Suprapubic skin (tissue), 4 donors: ENCODE measurements around the gene WNT5B. TPM values are rescaled to one million over a fixed set of nuclear protein-coding genes. Genes with fewer than 3 reads are reported as not detected.

ENCODE experiments used
- DNase-seq, 2 donors: peaks; one replicate each; pipeline ENCODE4 v3.0.0-alpha.2; 2019; ENCODE audit warnings: low spot score in 2 of 2
- H3K27ac ChIP-seq: fragments of 200-600 bp; sonication (generic); one replicate; pipeline ENCODE4 v1.5.1; 2019
- H3K27me3 ChIP-seq: fragments of 200-600 bp; sonication (generic); one replicate; pipeline ENCODE4 v1.5.1; 2019
- H3K36me3 ChIP-seq: fragments of 200-600 bp; sonication (generic); one replicate; pipeline ENCODE4 v1.5.1; 2019
- H3K4me1 ChIP-seq: fragments of 200-600 bp; sonication (generic); one replicate; pipeline ENCODE4 v1.5.1; 2019
- H3K4me3 ChIP-seq: fragments of 200-600 bp; sonication (generic); one replicate; pipeline ENCODE4 v1.5.1; 2019; ENCODE audit warnings: mild to moderate bottlenecking
- H3K9me3 ChIP-seq: fragments of 200-600 bp; sonication (generic); one replicate; pipeline ENCODE4 v1.5.1; 2019
- EP300 ChIP-seq: sonication (generic); formaldehyde crosslinking; IDR thresholded peaks from one replicate; pipeline ENCODE4 v1.6.1; 2017; ENCODE audit warnings: antibody characterized with exemption
- POLR2A ChIP-seq, 2 donors: fragments of 450-650 bp; IDR thresholded peaks; one replicate each; pipeline ENCODE4 v1.6.1; 2017; ENCODE audit warnings: antibody characterized with exemption in 2 of 2, mild to moderate bottlenecking in 2 of 2, moderate library complexity in 2 of 2
- POLR2AphosphoS5 ChIP-seq, 3 donors: sonication (generic); formaldehyde crosslinking; IDR thresholded peaks; one replicate each; pipeline ENCODE4 v1.6.1; 2017; ENCODE audit warnings: antibody characterized with exemption in 3 of 3
- WGBS: methylation state at CpG from one replicate; pipeline ENCODE4 v1.1.5; 2018; 5-methylcytosine and 5-hydroxymethylcytosine counted together
- total RNA-seq, 4 donors: library from RNA; depleted of rRNA; stranded (reverse); fragments of >200 nt; gene quantifications; one replicate each; pipeline ENCODE4 v1.1.0, GENCODE V29; 2016
- TF ChIP-seq, protein P1 (sequence below), 2 donors: fragments of 200-600 bp in 1 of 2; fragments of 450-650 bp in 1 of 2; sonication (generic) in 1 of 2; IDR thresholded peaks; one replicate each; pipeline ENCODE4 v1.5.1; 2016 to 2019; ENCODE audit warnings: antibody characterized with exemption in 2 of 2, mild to moderate bottlenecking in 1 of 2, moderate library complexity in 1 of 2

Gene WNT5B
- total RNA-seq, 4 donors from 2014 or later = 7.3 to 12.8 (median 8.3) TPM

DNA sequence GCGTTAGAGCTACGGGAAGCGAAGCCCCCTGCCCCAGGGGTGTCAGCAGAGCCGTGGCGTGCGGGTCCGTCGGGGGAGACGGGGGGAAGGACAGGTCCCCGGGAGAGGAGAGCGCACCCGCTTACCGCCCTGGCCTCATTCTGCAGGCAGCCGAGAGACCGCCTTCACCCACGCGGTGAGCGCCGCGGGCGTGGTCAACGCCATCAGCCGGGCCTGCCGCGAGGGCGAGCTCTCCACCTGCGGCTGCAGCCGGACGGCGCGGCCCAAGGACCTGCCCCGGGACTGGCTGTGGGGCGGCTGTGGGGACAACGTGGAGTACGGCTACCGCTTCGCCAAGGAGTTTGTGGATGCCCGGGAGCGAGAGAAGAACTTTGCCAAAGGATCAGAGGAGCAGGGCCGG, 10.5 kb downstream of the WNT5B start:
- 89% methylated on average over 14 of the region's 40 CpGs for WGBS
- Histone ChIP-seq H3K36me3 (peaks cover 3% of the 10 kb centered on the region), H3K27ac (no peak overlapping the region), H3K4me1 (peaks cover 4% of the 10 kb centered on the region), H3K9me3 (no peaks in the 10 kb centered on the region), H3K4me3 (no peak overlapping the region), H3K27me3 (no peaks in the 10 kb centered on the region)
- no peak for DNase-seq
- TF ChIP-seq EP300 (no peak), POLR2AphosphoS5 (IDR thresholded peaks at IDR 0.05) (no peak), POLR2A (IDR thresholded peaks at IDR 0.05) (no peak)
- TF ChIP-seq, protein P1, sequence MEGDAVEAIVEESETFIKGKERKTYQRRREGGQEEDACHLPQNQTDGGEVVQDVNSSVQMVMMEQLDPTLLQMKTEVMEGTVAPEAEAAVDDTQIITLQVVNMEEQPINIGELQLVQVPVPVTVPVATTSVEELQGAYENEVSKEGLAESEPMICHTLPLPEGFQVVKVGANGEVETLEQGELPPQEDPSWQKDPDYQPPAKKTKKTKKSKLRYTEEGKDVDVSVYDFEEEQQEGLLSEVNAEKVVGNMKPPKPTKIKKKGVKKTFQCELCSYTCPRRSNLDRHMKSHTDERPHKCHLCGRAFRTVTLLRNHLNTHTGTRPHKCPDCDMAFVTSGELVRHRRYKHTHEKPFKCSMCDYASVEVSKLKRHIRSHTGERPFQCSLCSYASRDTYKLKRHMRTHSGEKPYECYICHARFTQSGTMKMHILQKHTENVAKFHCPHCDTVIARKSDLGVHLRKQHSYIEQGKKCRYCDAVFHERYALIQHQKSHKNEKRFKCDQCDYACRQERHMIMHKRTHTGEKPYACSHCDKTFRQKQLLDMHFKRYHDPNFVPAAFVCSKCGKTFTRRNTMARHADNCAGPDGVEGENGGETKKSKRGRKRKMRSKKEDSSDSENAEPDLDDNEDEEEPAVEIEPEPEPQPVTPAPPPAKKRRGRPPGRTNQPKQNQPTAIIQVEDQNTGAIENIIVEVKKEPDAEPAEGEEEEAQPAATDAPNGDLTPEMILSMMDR (IDR thresholded peaks at IDR 0.05) = no peak

- DNase-seq = no peak
- 77% methylated on average over 15 of the region's 18 CpGs for WGBS
- Histone ChIP-seq H3K27me3 (no peaks in the 10 kb centered on the region), H3K36me3 (peaks cover 3% of the 10 kb centered on the region), H3K27ac (no peak overlapping the region), H3K4me1 (peaks cover 7% of the 10 kb centered on the region), H3K4me3 (no peak overlapping the region), H3K9me3 (no peaks in the 10 kb centered on the region)
- TF ChIP-seq POLR2AphosphoS5 (IDR thresholded peaks at IDR 0.05) (no peak), EP300 (no peak), POLR2A (IDR thresholded peaks at IDR 0.05) (no peak)
- TF ChIP-seq, protein P1 (IDR thresholded peaks at IDR 0.05) = no peak
Observed at GRCh38 chr12:1640328-1641234, 11.6 kb downstream of the WNT5B start.

DNA sequence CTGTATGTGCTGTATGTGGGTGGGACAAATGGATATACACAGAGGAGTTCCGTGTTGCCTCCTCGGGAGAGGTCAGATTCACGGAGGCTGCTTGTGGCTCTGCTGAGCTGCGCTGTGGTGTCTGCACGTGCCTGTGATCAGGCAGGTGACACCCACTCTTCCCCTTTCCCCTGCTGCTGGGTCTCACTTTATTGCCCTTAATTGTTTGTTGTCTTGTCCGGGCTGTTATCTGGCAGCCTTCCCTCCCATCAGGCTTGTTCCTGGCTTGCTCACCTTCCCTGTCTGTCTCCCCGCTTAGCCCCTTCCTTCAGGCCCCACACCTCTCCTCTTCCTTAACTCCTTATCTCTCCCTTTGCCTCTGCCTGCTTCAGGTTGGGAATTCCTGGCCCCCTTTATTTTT, 13.5 kb downstream of the WNT5B start:
- peaks cover 7% of the 10 kb centered on the region for H3K4me1 ChIP-seq
- H3K27ac ChIP-seq = no peak overlapping the region
- no peaks in the 10 kb centered on the region for H3K27me3 ChIP-seq
- no peak overlapping the region for H3K4me3 ChIP-seq
- TF ChIP-seq POLR2A (IDR thresholded peaks at IDR 0.05) (no peak), POLR2AphosphoS5 (IDR thresholded peaks at IDR 0.05) (no peak), EP300 (no peak)
- TF ChIP-seq, protein P1 (IDR thresholded peaks at IDR 0.05) = no peak
- DNase-seq = no peak
- WGBS = 76% methylated on average over 7 of the region's 7 CpGs
- H3K36me3 ChIP-seq = no peaks in the 10 kb centered on the region
- no peaks in the 10 kb centered on the region for H3K9me3 ChIP-seq

- H3K27ac ChIP-seq = no peak overlapping the region
Observed at GRCh38 chr12:1643043-1643442, 14.0 kb downstream of the WNT5B start.

More at GRCh38 chr12:1643043-1643442, 14.0 kb downstream of the WNT5B start:
- no peaks in the 10 kb centered on the region for H3K36me3 ChIP-seq
- H3K4me1 ChIP-seq = peaks cover 7% of the 10 kb centered on the region
- no peak overlapping the region for H3K4me3 ChIP-seq
- 93% methylated on average over 9 of the region's 9 CpGs for WGBS
- H3K9me3 ChIP-seq = no peaks in the 10 kb centered on the region
- no peak for DNase-seq
- TF ChIP-seq EP300 (no peak), POLR2A (IDR thresholded peaks at IDR 0.05) (no peak), POLR2AphosphoS5 (IDR thresholded peaks at IDR 0.05) (no peak)
- TF ChIP-seq, protein P1 (IDR thresholded peaks at IDR 0.05) = no peak
- no peaks in the 10 kb centered on the region for H3K27me3 ChIP-seq
